ENCODE measurements around the gene GANC. TPM values are rescaled to one million over a fixed set of nuclear protein-coding genes. Genes with fewer than 3 reads are reported as not detected.
A peak's percentile ranks its signal among the peaks of the same experiment; 100 is the strongest.

GANC gene
- total RNA-seq, 1 donor from 2014 or later: 27.9 TPM

- DNase-seq (ENCODE audit: low spot score): no peak
Measured at GRCh38 chr15:42374810-42375209, 101.8 kb downstream of the GANC start.

DNA sequence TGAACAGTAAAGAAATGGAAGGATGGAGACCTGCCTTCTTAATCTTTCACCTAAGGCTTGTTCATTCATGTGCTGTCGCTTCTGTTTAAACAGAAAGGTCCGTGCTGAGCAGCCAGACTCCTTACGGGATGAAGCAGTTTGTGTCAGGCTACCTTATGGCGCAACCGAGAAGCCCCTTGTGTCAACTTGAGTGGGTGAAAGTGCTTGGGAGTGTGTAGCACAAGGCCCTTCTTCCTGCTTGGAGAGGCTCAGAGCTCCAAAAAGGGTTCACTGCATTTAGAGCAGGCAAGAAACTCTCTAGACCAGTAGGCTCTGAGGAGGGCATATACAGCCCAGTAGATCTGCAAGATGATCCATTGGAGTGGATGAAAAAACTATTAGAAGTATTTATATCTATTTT lies 102.3 kb downstream of the GANC start:
- DNase-seq (ENCODE audit: low spot score): no peak

DNA sequence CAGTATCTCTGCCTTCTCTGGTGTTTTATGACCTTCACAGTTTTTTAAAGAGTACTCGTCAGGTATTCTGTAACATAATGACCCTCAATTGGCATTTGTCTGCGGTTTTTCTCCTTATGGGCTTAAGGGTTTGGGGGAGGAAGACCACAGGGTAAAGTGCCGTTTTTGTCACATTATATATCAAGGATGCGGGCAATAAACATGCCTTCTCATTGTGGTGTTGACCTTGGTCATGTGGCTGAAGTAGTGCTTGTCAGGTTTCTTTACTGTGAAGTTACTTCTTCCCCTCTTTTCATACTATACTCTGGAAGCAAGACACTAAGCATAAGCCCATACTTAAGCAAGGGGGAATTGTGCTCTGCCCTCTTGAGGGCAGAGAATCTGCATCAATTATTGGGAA lies 102.9 kb downstream of the GANC start:
- no peak for DNase-seq (ENCODE audit: low spot score)

- no peak for DNase-seq (ENCODE audit: low spot score)
Measured at GRCh38 chr15:42378011-42378410, 105.0 kb downstream of the GANC start.

DNA sequence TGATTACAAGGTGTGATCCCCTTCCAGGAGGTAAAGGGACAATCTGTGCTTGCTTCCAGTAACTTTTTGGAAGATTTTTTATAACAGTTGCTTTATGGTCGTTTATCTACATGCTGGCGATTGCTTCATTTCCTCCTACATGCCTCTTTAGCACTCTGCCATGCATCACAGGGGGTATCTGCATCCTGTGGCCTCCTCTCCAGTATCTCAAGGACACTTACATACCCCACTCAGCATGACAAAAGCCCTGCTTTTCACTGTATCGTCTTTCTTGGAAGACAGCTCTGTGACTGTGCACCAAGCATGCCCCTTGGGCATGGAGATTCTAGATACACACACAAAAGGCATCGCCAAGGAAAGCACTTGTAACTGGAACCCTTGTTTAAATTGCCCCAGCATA lies 111.6 kb downstream of the GANC start:
- DNase-seq (ENCODE audit: low spot score): no peak

- DNase-seq (ENCODE audit: low spot score): no peak
Measured at GRCh38 chr15:42385206-42385979, 112.4 kb downstream of the GANC start.

DNA sequence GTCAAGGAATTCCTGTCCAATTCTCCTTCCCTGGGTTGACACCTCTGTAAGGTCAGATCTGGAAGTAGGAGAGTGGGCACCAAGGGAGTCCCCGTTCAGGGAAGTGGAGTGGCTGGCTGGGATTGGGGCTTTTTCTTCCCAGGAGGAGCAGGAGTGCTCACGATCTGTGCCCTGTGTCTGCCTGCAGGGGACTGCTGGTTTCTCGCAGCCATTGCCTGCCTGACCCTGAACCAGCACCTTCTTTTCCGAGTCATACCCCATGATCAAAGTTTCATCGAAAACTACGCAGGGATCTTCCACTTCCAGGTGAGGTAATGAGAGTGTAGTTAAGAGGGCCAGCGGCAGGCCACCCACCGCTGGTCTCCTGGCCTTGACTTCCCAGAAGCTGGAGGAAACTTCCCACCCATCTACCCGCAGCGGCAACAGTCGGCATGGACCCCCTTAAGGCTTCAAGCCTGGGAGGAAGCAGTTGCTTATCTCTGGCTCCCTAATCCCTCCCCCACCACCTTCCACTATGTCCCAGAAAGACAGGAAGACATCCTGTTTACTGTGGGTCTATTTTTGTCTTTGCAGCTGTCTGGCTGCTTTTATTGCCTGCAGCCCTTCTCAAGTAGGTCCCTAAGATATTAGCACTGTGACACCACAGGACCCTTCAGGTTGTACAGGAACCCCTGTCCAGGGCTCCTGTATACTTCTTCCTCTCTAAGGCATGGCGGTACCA lies 113.1 kb downstream of the GANC start:
- peak; percentile 69 for DNase-seq (ENCODE audit: low spot score)

- no peak for DNase-seq (ENCODE audit: low spot score)
Measured at GRCh38 chr15:42387603-42388002, 114.6 kb downstream of the GANC start.

DNA sequence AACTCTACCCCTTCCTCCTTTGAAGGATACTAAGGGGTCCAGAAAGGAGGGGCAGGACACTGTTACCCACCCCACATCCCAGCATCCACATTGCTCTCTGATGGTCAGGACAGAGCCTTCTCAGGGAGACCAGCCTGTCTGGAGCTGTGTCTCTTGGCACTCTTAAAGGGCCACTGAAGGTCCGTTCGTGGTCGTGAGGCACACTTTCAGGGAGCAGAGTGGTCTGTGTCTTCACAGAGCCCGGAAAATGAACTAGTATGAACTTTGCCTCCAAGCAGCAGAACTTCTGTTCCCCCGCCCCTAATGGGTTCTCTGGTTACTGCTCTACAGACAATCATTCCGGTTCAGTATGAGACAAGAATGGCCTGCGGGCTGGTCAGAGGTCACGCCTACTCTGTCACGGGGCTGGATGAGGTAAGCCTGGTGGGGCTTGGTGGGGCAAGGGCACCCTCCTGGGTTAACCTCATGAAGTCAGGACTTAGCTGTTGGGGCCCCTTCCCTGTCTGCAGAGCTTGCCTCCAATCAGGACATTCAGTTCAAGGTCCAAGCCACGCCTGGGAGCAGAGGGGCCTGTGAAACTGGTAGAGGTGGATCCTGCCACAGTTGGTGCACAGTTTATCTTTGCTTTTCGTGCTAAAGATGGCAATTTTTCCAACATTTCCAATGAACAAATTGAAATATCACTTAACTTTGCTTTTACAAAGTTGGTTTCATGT lies 119.5 kb downstream of the GANC start:
- peak; percentile 74 for DNase-seq (ENCODE audit: low spot score)

DNA sequence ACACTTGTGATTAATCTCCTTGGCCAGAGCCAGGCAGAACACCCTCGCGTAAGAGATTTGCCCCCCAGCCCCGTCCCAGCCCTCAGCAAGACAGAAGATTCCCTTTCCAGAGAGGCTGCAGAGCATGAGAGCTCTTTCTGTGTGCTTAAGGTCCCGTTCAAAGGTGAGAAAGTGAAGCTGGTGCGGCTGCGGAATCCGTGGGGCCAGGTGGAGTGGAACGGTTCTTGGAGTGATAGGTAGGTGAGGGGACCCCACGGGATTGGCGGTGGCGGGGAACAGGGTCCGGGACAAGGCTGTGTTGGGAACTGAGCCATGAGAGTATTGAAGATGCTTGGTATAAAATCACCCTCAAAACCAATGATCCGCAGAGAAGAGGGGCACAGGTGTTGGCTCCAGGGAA lies 121.1 kb downstream of the GANC start:
- DNase-seq (ENCODE audit: low spot score): peak; percentile 71

DNA sequence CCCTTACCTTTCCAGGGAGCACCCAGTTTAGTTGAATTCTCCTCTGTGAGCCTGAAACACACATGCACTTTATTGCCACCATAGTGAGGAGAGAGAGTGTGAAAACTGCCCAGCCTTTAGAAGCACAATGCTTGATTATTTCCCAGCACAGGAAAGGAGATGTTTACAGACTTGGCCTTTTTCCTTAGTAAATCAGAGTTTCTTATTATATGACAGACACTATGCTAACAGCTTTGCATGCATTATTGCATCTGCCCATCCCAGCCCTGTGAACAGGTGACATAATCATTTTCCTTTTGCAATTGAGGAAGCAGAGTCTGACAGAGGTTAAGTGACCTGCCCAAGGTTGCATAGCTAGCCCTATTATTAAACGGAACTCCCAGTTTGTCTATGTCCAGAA lies 122.8 kb downstream of the GANC start:
- no peak for DNase-seq (ENCODE audit: low spot score)

DNA sequence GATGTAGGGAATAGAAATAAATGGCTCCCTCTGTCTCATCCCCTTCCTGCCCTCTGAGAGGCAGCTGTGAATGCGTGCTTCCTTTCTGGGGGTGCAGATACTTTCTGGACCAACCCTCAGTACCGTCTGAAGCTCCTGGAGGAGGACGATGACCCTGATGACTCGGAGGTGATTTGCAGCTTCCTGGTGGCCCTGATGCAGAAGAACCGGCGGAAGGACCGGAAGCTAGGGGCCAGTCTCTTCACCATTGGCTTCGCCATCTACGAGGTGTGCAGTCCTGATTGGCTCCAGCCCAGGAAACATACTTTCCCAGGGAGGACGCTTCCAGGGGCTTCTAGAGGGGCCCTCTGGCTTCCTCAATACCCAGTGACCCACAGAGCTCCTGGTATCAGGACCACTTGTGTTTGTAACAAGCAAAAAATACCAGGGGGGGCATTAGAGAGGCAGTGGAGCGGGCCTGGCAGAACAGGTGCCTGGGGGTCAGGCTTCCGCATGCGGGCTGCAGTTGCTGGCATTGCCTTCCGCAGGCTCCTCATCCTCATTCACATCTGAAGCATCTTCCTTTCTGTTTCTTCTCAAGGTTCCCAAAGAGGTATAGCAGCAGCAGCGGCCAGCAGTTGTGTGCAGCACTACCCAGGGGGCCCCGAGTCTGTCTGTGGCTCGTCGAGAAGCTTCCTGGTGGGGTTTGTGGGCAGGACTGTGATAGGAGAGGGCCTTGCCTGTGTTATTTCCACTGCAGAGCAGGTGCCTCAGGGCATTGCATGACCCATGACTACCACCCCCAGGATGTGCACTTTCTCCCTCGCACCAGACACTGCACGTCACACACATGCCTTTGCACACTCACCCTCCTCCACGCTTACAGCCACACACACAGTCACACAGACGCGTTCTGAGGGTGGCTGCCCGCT lies 128.8 kb downstream of the GANC start:
- DNase-seq (ENCODE audit: low spot score): peak; percentile 35

DNA sequence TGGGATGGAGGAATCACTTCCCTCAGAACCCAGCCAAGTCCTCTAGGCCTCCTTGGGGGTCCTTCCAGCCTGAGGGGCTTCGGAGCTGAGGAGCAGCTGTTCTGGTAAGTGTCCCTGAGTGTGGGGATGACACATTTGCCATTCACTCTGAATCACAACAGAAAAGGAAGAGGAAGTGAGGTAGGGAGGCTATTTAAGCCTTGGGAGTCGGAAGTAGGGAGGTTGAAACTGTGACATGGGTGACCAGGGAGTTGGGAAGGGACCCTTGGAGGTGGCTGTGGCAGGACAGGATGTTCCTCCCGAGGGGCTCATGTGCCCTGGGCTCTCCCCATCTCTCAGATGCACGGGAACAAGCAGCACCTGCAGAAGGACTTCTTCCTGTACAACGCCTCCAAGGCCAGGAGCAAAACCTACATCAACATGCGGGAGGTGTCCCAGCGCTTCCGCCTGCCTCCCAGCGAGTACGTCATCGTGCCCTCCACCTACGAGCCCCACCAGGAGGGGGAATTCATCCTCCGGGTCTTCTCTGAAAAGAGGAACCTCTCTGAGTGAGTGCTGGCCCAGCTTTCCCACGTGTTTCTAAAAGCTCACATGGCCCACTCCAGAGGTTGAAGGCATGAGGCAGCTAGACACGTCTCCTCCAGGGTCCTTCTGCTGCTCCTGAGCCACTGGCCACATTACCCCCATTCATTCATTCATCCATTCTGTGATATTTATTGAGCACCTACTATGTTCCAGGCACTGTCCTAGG lies 129.6 kb downstream of the GANC start:
- DNase-seq (ENCODE audit: low spot score): peak; percentile 73

- peak; percentile 45 for DNase-seq (ENCODE audit: low spot score)
Measured at GRCh38 chr15:42403389-42403788, 130.4 kb downstream of the GANC start.

DNA sequence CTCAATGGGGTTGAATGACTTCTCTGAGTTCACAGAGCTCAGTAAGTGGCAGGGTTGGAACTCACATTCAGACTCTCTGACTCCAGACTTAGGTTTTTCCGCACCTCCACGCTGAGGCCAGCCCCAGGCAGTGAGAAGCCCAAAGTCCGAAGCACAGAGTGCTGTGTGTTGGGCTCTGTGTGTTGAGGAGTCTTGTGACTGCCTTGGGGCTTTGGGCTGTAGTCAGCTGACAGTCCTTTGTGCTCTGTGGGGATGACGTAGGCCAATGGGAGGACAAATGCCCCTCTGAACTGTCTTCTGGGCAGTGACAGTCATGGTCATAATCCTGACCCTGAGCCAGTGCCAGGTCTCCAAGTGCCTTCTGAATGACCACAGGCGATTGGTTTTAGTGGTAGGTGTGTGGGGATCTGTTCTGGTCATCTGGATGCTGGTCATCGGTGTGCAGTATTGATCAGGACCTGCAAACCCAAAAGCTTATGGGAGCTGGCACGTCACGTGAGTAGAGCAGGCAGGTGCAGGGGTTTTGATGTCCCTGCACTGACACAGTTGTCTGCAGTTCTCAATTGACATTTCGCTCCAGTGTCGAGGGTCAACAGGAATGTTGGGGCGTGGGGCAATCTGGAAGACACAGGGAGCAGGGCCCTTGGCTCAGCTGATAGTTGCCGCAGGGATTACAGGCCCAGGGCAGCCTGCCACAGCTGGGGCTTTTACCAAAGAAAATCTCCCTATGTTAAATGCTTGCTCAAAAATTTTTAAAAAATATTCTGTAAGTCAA lies 131.6 kb downstream of the GANC start:
- DNase-seq (ENCODE audit: low spot score): peak; percentile 73

DNA sequence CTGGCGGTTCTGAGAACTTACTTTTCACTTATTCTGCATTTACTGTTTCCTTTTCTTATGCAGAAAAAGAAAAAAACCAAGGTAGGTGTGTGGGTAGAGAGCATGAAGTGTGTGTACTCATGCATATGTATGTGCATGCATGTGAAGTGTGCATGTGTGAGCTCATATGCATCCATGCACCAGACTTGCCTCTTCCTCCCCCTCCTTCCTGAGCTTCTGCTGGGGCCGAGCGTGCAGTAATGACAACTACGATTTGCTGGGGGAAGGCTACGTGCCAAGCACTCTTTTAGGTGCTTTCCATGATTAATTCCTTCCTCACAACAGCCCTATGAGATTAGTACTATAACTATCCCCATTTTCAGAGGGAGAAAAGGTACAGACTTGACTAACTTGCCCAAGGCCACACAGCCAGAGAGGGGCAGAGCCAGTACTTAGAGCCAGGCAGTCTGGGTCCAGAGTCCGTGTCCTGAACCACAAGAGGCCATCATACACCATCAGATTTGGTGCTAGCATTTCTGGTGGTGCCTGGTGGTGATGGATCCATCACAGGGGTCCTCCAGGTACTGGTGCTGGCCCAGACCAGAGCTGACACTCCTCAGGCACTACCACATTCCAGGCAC lies 133.0 kb downstream of the GANC start:
- DNase-seq (ENCODE audit: low spot score): peak; percentile 49

All from mesenteric fat pad (tissue), 1 donor.